Neural progenitor cell (in vitro differentiated cells): ENCODE measurements around the gene TUB.

Experiments
- EZH2 ChIP-seq: fragments of 200-600 bp; sonication (generic); IDR thresholded peaks from 2 replicates; pipeline ENCODE4 v1.6.1; 2017; ENCODE audit warnings: antibody characterized with exemption, mild to moderate bottlenecking, moderate library complexity
- TF ChIP-seq, protein P1 (sequence below): fragments of 200-600 bp; sonication (generic); IDR thresholded peaks from 2 replicates; pipeline ENCODE4 v1.5.1; 2017; ENCODE audit warnings: antibody characterized with exemption, mild to moderate bottlenecking

DNA sequence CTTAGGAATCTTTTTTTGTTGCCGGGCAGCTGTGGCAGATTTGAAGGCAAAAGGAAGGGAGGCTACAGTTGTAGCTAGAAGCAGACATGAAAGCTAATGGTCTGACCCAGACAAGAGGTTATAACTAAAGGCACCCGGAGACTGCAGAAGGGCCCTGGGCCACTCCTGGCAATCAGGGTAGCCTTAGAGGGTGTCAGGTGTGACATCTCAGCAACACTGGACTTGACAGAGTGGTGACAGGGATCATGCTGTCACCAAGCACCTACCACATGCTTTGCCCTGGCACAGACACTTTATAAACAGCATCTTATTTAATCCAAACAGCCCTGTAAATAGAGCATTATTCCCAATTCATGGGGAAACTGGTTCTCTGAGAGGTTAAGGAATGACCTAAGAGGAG is 25.7 kb downstream of the TUB start:
- no peak for TF ChIP-seq EZH2
- TF ChIP-seq, protein P1, sequence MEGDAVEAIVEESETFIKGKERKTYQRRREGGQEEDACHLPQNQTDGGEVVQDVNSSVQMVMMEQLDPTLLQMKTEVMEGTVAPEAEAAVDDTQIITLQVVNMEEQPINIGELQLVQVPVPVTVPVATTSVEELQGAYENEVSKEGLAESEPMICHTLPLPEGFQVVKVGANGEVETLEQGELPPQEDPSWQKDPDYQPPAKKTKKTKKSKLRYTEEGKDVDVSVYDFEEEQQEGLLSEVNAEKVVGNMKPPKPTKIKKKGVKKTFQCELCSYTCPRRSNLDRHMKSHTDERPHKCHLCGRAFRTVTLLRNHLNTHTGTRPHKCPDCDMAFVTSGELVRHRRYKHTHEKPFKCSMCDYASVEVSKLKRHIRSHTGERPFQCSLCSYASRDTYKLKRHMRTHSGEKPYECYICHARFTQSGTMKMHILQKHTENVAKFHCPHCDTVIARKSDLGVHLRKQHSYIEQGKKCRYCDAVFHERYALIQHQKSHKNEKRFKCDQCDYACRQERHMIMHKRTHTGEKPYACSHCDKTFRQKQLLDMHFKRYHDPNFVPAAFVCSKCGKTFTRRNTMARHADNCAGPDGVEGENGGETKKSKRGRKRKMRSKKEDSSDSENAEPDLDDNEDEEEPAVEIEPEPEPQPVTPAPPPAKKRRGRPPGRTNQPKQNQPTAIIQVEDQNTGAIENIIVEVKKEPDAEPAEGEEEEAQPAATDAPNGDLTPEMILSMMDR, result no peak
